Lower leg skin (tissue), 3 donors: Measurements from ENCODE around the gene CD81.

Experiments
- CTCF ChIP-seq, 3 donors: fragments of 450-650 bp; IDR thresholded peaks; one replicate each; pipeline ENCODE4 v1.5.1; 2016; ENCODE audit warnings: antibody characterized with exemption in 3 of 3, mild to moderate bottlenecking in 3 of 3, moderate library complexity in 2 of 3
- POLR2A ChIP-seq, 2 donors: fragments of 450-650 bp; IDR thresholded peaks; one replicate each; pipeline ENCODE4 v1.6.1; 2016 to 2017; ENCODE audit warnings: antibody characterized with exemption in 2 of 2, mild to moderate bottlenecking in 1 of 2, moderate library complexity in 1 of 2

GRCh38 chr11:2363130-2363529, 14.0 kb upstream of the CD81 start:
- TF ChIP-seq CTCF (IDR thresholded peaks at IDR 0.05) (no peak), POLR2A (IDR thresholded peaks at IDR 0.05) (no peak)
